DMS 273 (cell line): Measurements from ENCODE around the gene USP32.
"Not testable (repeated sequence)": the region's sequence is repeated elsewhere in the genome, so short reads cannot be mapped to it uniquely, and the experiment has no call there.

Experiments used
- DNase-seq: peaks from one replicate; lab custom pipeline; 2025; ENCODE audit not compliant: unreplicated experiment; lab: John Stamatoyannopoulos, UW

The USP32 gene

DNA sequence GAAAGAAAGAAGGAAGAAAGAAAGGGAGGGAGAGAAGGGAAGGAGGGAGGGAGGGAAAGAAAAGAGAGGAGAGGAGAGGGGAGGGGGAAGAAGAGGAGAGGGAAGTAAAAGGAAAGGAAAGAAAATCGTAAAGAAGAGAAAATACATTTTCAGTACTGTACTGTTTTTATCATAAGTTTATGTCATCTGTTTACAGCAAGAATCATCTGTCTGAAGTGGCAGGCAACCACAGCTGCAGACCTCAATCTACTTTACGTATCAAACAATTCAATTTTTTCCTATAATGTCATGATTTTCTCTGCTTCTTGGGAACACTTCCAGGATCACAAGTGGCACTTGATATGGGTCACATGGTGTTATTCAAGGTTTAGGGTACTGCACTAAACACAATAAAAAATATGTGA is 58.3 kb downstream of the USP32 start:
- DNase-seq, result no peak

DNA sequence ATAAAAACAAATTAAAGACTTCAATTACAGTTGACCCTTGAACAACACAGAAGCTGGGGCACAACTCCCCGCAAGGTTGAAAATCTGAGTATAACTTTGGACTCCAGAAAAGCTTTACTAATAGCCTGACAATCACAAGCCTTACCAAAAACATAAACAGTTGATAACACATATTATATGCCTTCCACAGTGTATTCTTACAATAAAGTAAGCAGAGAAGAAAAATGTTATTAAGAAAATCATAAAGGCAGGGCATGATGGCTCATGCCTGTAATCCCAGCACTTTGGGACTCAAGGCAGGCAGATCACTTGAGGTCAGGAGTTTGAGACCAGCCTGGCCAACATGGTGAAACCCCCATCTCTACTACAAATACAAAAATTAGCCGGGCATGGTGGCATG is 58.9 kb downstream of the USP32 start:
- DNase-seq, result not testable (repeated sequence)

DNA sequence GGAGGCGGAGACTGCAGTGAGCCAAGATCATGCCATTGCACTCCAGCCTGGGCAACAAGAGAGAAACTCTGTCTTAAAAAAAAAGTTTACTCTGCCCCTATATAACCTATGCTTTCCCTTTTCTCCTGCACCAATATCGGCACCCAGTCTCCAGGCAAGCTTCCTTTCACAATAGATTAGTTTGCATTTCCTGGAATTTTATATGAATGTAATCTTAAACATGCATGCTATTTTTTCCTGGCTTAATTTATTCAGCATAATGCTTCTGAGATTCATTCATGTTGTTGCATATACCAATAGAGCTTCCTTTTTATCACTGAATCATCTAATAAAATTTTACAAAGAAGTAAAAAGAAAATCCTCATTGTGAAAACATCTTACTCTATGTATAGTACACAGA is 59.4 kb downstream of the USP32 start:
- no peak for DNase-seq

DNA sequence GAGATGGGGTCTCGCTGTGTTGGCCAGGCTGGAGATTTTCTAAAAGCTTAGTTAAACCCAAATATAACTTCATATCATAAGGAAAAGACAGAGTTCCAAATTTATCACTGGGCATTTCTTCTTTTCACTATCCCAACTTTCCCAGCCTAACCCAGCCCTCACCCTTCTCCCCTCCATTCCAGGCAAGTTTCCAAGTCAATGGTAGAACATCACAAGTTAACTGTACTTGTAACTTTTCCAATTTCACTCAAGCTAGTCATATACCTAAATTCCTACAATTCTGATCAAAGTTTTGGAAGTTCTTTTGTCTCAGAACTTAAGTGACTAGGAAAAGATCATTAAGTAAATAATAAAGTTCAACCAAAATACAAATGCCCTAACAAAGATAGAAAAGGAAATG is 61.2 kb downstream of the USP32 start:
- DNase-seq, result no peak

DNA sequence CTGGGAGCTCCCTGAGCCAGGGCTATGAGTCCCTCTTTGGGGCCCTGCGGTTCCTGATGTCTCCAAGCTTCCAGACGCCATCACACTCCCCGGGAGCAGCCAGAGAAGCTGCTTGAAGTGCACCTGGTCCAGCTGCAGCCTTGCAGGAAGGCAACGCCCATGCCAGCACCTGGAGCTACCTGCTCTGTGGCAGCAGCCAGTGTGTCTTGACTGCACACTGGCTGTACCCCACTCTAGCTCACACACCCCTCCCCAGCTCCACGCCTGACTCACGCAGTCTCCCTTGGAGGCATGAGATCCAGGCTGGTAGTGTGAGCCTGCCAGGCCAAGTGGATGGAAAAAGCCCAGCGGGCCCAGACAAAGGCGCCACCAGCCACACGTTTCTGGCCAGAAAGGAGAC is 63.3 kb downstream of the USP32 start:
- no peak for DNase-seq

DNA sequence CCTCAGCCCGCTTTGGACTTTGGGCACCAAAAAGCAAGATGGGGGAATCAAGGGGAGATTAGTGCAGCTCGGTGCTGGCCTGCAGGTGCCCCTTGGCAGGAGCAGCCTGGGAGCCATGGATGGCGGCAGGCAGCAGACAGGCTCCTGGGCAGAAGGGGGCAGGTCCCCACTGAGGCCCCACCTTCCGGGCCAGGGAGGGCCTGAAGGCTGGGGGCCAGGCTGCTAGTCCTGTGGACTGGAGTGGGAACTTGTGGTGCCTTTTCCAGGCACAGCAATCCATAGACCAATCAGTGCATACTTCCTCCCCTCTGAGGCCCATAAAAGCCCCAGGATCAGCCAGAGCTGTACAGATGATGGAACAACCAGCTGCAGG is 64.0 kb downstream of the USP32 start:
- DNase-seq, result no peak

DNA sequence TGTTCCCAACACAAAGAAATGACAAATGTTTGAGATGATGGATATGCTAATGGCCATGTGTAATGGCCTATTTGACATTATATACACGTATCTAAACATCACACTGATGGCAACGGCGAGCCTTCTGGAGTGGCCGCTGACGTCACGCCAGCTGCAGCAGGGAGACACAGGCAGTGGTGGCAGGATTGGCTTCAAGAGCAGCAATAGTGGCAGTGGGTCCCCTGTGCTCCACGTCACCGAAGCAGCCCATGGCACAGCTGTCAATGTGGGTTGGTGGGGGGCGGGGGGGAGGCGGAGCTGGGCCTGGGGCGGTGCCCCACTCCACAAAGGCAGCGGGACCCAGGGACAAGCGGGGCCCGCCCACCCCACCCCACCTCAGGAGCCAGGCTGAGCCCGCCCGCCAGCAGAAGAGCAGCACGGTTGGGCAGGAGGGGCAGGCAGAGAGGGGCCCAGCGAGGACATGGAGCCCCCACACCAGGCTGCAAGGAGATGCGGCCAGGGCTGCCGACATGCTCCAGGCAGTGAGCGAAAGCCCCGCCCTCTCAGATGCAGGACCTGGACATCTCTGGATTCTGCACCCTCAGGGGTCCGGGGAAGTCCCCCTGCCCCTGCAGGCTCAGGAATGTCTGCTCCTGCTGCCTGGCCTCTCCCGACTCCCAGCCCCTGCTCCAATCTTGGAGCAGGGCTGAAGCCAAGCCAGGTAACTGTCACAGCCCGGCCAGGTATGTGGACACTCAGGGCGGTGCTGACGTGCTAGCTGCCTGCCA is 64.6 kb downstream of the USP32 start:
- DNase-seq, result no peak

DNA sequence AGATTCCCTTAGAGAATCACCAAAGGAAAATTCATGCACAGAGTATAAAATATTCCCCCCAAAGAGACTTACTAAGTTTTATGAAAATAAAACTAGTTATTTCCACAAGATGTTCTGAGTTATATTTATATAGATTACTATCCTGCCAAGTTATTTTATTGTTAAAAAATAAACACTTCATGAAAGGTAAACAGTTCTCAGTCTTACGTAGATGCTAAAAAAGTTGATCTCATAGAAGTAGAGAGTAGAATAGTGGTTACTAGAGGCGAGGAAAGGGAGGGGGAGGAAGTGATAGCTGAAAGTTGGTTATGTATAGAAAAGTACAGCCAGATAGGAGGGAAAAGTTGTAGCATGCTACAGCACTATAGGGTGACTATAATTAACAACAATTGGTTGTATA is 65.2 kb downstream of the USP32 start:
- DNase-seq, result no peak

DNA sequence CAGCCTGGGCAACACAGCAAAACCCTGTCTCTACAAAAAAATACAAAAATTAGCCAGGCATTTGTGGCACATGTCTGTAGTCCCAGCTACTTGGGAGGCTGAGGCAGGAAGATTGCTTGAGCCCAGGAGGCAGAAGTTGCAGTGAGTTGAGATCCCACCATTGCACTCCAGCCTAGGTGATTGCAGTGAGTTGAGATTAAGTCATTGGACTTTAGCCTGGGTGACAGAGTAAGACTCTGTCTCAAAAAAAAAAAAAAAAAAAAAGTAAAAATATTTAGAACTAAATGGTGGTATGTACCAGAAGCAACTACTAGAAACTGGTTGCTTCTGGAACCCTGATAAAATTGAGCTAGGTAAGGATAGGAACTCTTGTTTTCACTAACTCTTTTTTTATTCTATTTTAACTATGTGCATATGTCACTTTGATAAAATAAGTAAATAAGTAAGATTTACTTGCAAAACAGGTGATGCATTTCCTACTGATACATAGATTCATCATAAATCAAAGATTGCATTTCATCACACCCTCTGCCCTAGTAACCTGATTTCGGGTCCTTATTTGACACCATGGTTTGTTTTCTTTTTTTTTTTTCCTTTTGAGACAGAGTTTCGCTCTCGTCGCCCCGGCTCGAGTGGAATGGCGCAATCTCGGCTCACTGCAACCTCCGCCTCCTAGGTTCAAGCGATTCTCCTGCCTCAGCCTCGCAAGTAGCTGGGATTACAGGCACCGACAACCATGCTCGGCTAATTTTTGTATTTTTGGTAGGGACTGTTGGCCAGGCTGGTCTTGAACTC is 66.0 kb downstream of the USP32 start:
- DNase-seq, result no peak

DNA sequence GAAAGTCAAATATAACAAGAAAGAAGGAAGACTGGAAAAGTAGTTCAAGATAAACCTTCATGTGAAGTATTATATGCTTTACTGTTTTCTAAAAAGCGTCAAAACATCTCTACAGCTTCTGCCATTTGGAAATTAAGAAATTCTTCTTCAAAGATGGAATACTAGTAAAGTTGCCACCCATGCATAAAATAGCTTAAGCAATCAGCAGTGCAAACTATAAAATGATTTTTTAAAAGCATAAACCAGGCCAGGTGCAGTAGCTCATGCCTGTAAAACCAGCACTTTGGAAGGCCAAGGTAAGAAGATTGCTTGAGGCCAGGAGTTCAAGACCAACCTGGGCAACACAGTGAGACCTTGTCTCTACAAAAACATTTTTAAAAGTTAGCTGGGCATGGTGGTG is 68.2 kb downstream of the USP32 start:
- DNase-seq, result no peak

DNA sequence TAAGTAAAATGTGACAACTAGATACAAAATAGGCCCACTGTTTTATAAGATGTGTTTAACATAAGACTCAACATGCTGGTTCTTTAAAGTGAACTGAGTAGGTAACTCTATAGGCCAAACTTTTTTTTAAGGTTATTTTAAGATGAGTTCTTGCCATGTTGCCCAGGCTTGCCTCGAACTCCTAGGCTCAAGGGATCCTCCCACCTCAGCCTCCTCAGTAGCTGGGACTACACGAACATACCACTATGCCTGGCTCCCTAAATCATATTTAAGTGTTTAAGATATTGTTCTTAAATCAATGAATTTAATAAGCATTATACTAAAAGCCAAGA is 69.9 kb downstream of the USP32 start:
- DNase-seq, result no peak

DNA sequence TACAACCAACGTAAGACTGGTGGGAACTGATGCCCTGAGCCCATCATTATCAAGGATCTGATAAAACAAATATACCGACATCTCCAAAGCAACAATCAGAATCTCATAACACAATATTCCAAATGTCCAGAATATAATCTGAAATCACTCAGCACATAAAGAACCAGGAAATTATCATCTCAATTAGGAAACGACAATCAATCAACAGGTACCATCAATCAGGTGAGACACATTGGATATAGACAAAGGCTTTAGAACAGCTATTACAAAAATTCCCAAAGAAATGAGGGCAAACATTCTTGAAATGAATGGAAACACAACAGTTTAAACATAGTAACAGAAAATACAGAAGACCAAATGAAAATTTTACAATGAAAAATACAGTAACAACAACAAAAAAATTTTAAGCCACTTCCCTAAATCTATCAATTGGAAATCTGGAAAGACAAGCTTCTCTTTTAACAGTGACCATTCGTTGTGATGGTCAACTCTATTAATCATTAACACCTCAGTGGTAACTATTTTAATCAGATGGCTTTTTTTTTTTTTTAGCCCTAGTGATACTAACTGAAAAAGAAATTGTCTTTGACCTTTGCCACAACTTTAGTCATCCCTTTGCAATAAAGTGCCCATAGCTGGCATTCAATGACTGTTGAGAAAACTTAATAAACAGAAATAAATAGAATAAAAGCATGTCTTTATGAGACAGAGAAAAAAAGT is 70.4 kb downstream of the USP32 start:
- DNase-seq, result no peak

DNA sequence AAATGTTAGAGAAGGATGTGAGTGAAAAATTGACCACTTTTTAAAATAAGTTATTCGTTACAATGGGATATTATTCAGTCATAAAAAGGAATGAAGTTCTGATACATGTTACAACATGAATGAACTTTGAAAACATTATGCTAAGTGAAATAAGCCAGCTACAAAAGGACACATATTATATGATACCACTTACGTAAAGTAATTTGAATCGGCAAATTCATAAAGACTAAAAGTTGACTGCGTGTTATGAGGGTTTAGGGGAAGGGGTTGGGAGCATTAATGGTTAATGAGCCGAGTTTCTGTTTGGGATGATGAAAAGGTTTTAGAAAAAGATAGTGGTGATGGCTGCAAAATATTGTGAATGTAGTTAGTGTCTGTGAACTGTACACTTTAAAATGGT is 73.1 kb downstream of the USP32 start:
- no peak for DNase-seq

DNA sequence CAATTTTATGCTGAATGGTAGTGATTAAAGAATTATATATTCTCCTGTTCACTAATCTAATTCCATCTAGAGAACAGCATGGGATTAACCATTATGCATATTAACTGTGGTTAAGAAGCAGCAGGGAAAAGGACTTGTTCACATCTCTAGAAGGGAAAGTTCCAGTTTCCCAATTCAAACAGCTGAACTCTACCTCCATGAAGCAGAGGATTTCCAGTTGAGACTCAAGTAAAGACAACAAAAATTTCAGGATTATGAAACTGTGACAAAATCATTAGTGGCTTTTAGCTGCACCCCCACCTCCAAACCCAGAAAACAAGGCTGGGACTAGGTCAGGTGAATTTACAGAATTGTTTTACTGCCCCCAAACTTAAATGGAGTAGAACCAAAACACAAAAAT is 73.6 kb downstream of the USP32 start:
- no peak for DNase-seq

DNA sequence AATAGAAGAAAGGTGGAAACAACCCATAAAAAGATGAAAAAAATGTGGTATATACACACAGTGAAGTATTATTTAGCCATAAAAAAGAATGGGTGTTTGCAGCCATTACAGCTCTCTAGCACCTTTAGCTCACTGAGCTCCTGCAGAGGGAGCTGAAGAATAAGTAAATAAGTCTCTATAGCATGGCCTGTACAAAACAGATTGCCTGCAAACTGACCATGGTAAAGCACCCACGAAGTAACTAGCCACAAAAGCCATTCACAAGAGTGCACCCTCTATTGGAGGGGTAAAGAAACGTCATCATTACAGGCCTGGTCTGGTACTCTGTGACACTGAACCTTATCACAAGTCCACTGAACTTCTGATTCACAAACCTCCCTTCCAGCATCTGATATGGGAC is 76.3 kb downstream of the USP32 start:
- peak; percentile 10 for DNase-seq

DNA sequence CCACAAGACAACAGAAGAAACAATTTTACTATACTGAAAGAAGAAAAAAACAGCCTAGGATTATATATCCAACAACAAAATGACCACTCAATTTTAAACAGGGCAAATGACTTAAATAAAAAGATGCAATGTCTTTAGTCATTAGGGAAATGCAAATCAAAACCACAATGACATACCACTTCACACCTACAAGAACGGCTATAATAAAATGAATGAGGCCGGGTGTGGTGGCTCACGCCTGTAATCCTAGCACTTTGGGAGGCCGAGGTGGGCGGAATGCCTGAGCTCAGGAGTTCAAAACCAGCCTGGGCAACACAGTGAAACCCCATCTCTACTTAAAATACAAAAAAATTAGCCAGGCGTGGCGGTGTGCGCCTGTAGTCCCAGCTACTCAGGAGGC is 77.0 kb downstream of the USP32 start:
- not testable (repeated sequence) for DNase-seq

DNA sequence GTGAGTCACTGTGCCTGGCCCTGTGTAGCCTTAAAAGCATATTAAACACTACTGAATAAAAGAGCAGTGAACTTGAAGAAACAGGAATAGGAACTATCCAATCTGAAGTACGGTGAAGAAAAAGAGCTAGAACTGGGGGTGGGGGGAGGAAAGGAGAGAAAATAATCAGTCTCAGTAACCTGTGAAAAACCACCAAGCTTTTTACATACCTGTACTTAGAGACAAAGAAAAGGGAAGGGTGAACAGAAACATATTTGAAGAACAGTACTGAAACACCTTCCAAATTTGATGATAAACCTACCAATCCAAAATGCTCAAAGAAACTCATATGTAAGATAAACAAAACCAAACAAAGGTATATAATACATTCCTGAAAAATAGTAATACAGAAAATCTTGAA is 77.5 kb downstream of the USP32 start:
- no peak for DNase-seq

DNA sequence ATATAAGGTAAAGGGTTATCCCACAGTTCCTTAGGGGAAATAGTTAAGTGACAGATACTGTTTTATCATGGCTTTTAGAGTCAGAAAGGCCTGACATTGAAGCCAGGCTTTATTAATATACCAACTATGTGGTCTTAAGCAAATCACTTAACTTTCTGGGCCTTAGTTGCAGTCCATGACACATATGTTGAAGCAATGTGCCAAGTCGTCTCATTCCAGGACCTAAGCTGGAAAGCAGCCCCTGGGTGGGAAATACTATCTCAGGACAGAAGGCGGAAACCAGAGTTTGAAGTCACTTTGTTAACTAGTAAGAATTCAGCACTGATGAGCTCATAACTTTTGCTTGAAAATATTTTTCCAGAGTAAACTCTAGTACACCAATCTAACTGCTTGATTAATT is 80.0 kb downstream of the USP32 start:
- no peak for DNase-seq

DNA sequence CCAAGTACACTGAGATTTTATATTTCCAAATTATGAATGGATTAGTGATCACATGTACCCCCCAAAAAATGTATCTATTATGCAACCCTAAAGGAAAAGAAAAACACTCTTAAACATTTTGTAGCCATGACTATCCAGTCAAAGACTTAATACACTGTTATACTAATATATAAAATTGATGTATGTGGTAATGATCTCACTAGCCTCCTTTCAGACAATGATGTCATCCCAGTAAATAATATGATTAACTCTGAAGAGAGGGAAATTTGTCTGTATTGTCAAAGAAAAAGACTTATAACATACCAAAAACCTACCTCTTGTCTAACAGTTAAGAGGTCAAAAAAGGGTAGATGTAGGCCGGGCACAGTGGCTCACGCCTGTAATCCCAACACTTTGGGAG is 80.7 kb downstream of the USP32 start:
- no peak for DNase-seq

DNA sequence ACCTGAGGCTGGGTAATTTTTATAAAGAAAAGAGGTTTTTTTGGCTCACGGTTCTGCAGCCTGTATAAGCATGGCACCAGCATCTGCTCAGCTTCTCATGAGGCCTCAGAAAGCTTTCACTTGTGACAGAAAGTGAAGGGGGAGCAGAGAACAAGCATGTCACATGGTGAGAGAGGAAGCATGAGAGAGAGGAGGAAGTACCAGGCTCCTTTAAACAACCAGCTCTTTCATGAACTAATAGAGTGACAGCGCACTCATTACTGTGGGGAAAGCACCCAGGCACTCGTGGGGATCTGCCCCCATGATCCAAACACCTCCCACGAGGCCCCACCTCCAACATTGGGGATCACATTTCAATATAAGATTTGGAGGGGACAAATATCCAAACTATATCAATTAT is 86.8 kb downstream of the USP32 start:
- peak; percentile 11 for DNase-seq

DNA sequence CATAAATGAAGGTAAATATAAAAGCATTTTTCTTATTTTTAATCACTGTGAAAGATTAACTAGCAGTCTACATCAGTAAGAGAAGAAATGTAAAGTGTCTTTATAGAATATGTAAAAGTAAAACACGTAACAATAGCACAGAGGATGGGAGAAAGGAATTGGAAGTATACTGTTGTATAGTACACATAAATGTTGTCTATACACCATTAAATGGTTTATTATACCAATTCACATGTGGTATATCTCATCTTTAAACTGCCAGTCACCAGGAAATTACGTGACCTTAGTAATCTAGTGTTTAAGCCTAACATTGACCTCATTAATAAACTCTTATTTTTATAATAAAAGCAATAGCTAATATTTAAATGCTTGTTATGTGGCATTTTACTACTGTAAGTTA is 87.4 kb downstream of the USP32 start:
- no peak for DNase-seq

DNA sequence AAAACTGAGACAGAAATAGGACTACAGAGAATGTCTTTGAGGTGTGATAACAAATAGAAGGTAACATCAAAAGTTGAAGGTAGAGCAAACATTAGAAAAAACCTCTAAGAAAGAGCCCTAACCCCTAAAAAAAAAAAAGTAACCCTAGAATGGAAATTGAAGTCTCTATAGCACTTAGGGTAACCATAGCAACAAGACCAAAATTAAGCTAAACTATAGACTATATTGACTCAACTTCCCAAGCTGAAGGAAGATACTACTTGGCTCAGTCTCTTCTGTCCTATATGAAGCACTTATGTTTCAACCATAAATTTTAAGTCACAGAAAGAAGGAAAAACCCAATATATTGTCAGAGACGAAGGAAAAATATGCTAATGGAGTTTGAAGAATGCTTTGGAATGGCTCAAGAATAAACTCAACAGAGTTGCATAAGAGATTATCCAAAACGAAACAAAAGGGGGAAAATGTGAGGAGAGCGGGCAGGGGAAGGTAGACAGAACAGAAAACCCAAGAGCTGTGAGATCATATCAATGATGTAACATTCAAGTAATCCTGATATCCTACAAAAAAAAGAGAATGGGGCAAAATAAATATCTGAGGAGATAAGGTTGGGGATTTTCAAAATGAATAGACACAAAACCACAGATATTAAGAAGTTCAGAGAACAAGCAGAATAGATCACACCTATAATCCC is 88.4 kb downstream of the USP32 start:
- no peak for DNase-seq
